ENCODE measurements around the gene KMT2A. TPM values are rescaled to one million over a fixed set of nuclear protein-coding genes. Genes with fewer than 3 reads are reported as not detected.

Gene KMT2A
- total RNA-seq, 4 donors from 2014 or later: 78.6 to 101 (median 86.8) TPM

- TF ChIP-seq CTCF (IDR thresholded peaks at IDR 0.05): no peak
- no peak for TF ChIP-seq POLR2A (IDR thresholded peaks at IDR 0.05)
- no peak for TF ChIP-seq EP300 (IDR thresholded peaks at IDR 0.05)
- Histone ChIP-seq H3K36me3 (peaks cover 5 to 96% (median 15%) of the 10 kb centered on the region in 3 donors), H3K9me3 (no peaks in the 10 kb centered on the region), H3K4me3 (no peak overlapping the region), H3K4me1 (no peaks in the 10 kb centered on the region), H3K27ac (no peak overlapping the region), H3K27me3 (no peaks in the 10 kb centered on the region)
- no peak for DNase-seq (ENCODE audit: low spot score in 2 of 2)
- 83 to 85% methylated on average over 7 of the region's 7 CpGs for WGBS, 2 donors
These were observed 77.8 kb downstream of the KMT2A start for GRCh38 chr11:118514103-118514502.

DNA sequence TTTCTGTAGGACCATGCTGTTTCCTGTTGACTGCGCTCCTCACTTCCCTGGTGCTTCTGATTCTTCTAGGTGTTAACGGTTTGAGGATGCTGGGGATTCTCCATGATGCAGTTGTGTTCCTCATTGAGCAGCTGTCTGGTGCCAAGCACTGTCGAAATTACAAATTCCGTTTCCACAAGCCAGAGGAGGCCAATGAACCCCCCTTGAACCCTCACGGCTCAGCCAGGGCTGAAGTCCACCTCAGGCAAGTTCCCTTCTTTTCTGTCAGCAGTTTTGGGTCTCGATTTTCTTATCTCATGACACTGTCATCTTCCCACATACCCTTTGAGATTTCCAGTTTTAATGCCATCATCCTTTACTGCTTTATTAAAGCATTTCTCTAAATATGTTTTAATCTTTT, 83.3 kb downstream of the KMT2A start:
- Histone ChIP-seq H3K27ac (no peak overlapping the region), H3K4me1 (peaks cover 0 to 24% (median under 1%) of the 10 kb centered on the region in 4 donors), H3K4me3 (no peak overlapping the region), H3K9me3 (no peaks in the 10 kb centered on the region), H3K27me3 (no peaks in the 10 kb centered on the region), H3K36me3 (peaks cover 0 to 95% (median 10%) of the 10 kb centered on the region in 3 donors)
- 85 to 90% methylated on average over 6 of the region's 6 CpGs for WGBS, 2 donors
- no peak for DNase-seq (ENCODE audit: low spot score in 2 of 2)
- TF ChIP-seq POLR2A (IDR thresholded peaks at IDR 0.05): no peak
- TF ChIP-seq EP300 (IDR thresholded peaks at IDR 0.05): no peak
- TF ChIP-seq CTCF (IDR thresholded peaks at IDR 0.05): no peak

- 71 to 78% methylated on average over 13 of the region's 13 CpGs for WGBS, 2 donors
- Histone ChIP-seq H3K4me1 (peaks cover 0 to 34% (median 5%) of the 10 kb centered on the region in 4 donors), H3K36me3 (peaks cover 0 to 81% (median 10%) of the 10 kb centered on the region in 3 donors), H3K9me3 (no peaks in the 10 kb centered on the region), H3K27ac (no peak overlapping the region), H3K27me3 (no peaks in the 10 kb centered on the region), H3K4me3 (no peak overlapping the region)
- TF ChIP-seq EP300 (IDR thresholded peaks at IDR 0.05) (no peak), CTCF (IDR thresholded peaks at IDR 0.05) (no peak), POLR2A (IDR thresholded peaks at IDR 0.05) (no peak)
- DNase-seq (ENCODE audit: low spot score in 2 of 2): no peak
These were observed 85.6 kb downstream of the KMT2A start for GRCh38 chr11:118521892-118522311.

GRCh38 chr11:118522571-118523072, 86.3 kb downstream of the KMT2A start:
- peaks cover 0 to 41% (median 5%) of the 10 kb centered on the region in 4 donors for H3K4me1 ChIP-seq
- no peak overlapping the region for H3K27ac ChIP-seq
- peaks cover 0 to 74% (median 10%) of the 10 kb centered on the region in 3 donors for H3K36me3 ChIP-seq
- no peak overlapping the region for H3K4me3 ChIP-seq
- no peaks in the 10 kb centered on the region for H3K9me3 ChIP-seq
- DNase-seq (ENCODE audit: low spot score in 2 of 2): no peak
- TF ChIP-seq CTCF (IDR thresholded peaks at IDR 0.05) (peak in 1 of 5 experiments; percentile 10), POLR2A (IDR thresholded peaks at IDR 0.05) (no peak)
- H3K27me3 ChIP-seq: no peaks in the 10 kb centered on the region
- 40 to 42% methylated on average over 6 of the region's 6 CpGs for WGBS, 2 donors

- H3K36me3 ChIP-seq: peaks cover 0 to 59% (median 8%) of the 10 kb centered on the region in 3 donors
- TF ChIP-seq CTCF (IDR thresholded peaks at IDR 0.05) (no peak), EP300 (IDR thresholded peaks at IDR 0.05) (no peak), POLR2A (IDR thresholded peaks at IDR 0.05) (no peak)
These were observed 88.1 kb downstream of the KMT2A start for GRCh38 chr11:118524356-118524755.

More at GRCh38 chr11:118524356-118524755, 88.1 kb downstream of the KMT2A start:
- Histone ChIP-seq H3K27ac (peak overlapping the region in 1 of 4 donors; percentile 16), H3K27me3 (no peaks in the 10 kb centered on the region), H3K4me1 (peaks cover 0 to 57% (median 6%) of the 10 kb centered on the region in 4 donors), H3K9me3 (no peaks in the 10 kb centered on the region), H3K4me3 (no peak overlapping the region)
- no peak for DNase-seq (ENCODE audit: low spot score in 2 of 2)
